Psoas muscle (tissue), 8 donors: ENCODE measurements around the gene POLR3E. TPM values are rescaled to one million over a fixed set of nuclear protein-coding genes. Genes with fewer than 3 reads are reported as not detected.

Experiments
- ATAC-seq, 4 donors: fragments of 200-7000 bp; cut with Tn5 transposase; one replicate each; pipeline ENCODE4 v1.9.1; 2020; ENCODE audit warnings: moderate library complexity in 3 of 4, mild to moderate bottlenecking in 2 of 4
- DNase-seq, 2 donors: peaks; one replicate each; pipeline ENCODE4 v3.0.0-alpha.2; 2020
- H3K27ac ChIP-seq: fragments of 200-600 bp; one replicate; pipeline ENCODE4 v1.8.0; 2022
- H3K27me3 ChIP-seq, 3 donors: fragments of 200-600 bp in 1 of 3; one replicate each; pipeline versions ENCODE4 v1.6.1 to v1.8.0; 2013 to 2022; ENCODE audit warnings: low read length in 2 of 3, mild to moderate bottlenecking in 2 of 3, moderate library complexity in 1 of 3; ENCODE audit not compliant: insufficient read depth in 3 of 3
- H3K36me3 ChIP-seq, 2 donors: fragments of 200-600 bp in 1 of 2; one replicate each; pipeline versions ENCODE4 v1.6.1 to v1.8.0; 2013 to 2022; ENCODE audit warnings: low read depth in 1 of 2, mild to moderate bottlenecking in 1 of 2, moderate library complexity in 1 of 2; ENCODE audit not compliant: insufficient read depth in 1 of 2
- H3K4me1 ChIP-seq: fragments of 200-600 bp; one replicate; pipeline ENCODE4 v1.8.0; 2022
- H3K4me3 ChIP-seq: fragments of 200-600 bp; one replicate; pipeline ENCODE4 v1.8.0; 2022; ENCODE audit warnings: mild to moderate bottlenecking
- H3K9me3 ChIP-seq: fragments of 200-600 bp; one replicate; pipeline ENCODE4 v1.8.0; 2022
- CTCF ChIP-seq: fragments of 200-600 bp; IDR thresholded peaks from one replicate; pipeline ENCODE4 v1.8.0; 2022; ENCODE audit warnings: antibody characterized with exemption
- WGBS, 3 donors: extraction: QIAGEN DNeasy Blood & Tissue Kit; methylation state at CpG; one replicate each; pipeline versions ENCODE4 v1.1.6 to v1.1.7; 2013; 5-methylcytosine and 5-hydroxymethylcytosine counted together
- intact Hi-C, 2 donors: fragments of 100-400 bp; cut with DNase I; formaldehyde crosslinking; loops; one replicate each; pipeline versions ENCODE4 v1.11.0 to v1.14.2; 2022
- polyA plus RNA-seq, 3 donors: library from polyadenylated mRNA; stranded (reverse); fragments of 200-250 nt; gene quantifications; one replicate each; pipeline ENCODE4 v1.2.3, GENCODE V29; 2013
- total RNA-seq, 4 donors: library from RNA; stranded (reverse); fragmentation: NEBNext Ultra II Directional in 2 of 4; extraction: Animal tissue kit (Norgen Biotek cat#: 25700) in 2 of 4; gene quantifications; one replicate each; pipeline versions ENCODE4 v1.2.1 to v1.2.4, GENCODE V29; 2021 to 2023
- donor health status: healthy with polysubstance abuse.
- donor health status: DM: no; HTN: no; CAD: no; lungs with moderate emphysema.
- donor health status: Bipolar disorder and iron deficiency.
- donor health status: healthy.
- donor health status: DM: yes; HTN: yes; CAD: no.
- donor health status: DM: no; HTN: no; CAD: no.
- donor health status: DM: no; HTN: no; CAD: no.
- donor health status: DM: yes; HTN: yes; CAD: no.

POLR3E gene
- total and polyA plus RNA-seq, 7 donors: 45.6 to 119 (median 90.1) TPM

DNA sequence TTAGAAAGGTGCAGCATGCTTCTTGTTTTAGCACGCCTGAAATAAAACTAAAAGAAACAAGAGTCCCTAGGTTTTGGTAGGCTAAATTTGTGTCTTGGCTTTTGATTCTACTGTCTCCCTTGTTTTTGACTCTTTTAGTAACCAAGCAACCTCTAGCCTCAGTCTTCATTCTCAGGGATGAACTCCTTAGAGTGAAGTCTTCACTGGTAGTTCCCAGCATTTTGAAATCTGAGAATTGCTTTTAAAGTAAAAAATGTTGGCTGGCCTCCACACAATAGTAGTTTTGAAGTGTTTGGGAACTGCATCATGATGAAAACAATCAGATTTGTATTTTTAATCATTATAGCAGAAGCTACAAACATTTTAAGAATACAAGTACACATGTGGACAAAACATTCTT is 83.3 kb downstream of the POLR3E start:
- no peaks in the 10 kb centered on the region for H3K4me1 ChIP-seq
- H3K27me3 ChIP-seq: no peaks in the 10 kb centered on the region
- ATAC-seq: no peak
- no peak for DNase-seq
- no peaks in the 10 kb centered on the region for H3K36me3 ChIP-seq
- no peak overlapping the region for H3K27ac ChIP-seq
- no peak overlapping the region for H3K4me3 ChIP-seq
- no peaks in the 10 kb centered on the region for H3K9me3 ChIP-seq
- WGBS, 3 donors: 54 to 76% (median 70%) methylated on average over 1 of the region's 1 CpG
- no peak for TF ChIP-seq CTCF
- intact Hi-C loops: no loop called here

- Histone ChIP-seq H3K9me3 (no peaks in the 10 kb centered on the region), H3K27ac (no peak overlapping the region)
- intact Hi-C loops: no loop called here
Measured at GRCh38 chr16:22381392-22381791, 84.2 kb downstream of the POLR3E start.

GRCh38 chr16:22383827-22384226 is 86.6 kb downstream of the POLR3E start:
- Histone ChIP-seq H3K9me3 (no peaks in the 10 kb centered on the region), H3K4me1 (peaks cover 6% of the 10 kb centered on the region)
- intact Hi-C loops: no loop called here

More at GRCh38 chr16:22381392-22381791, 84.2 kb downstream of the POLR3E start:
- Histone ChIP-seq H3K4me1 (no peaks in the 10 kb centered on the region), H3K27me3 (no peaks in the 10 kb centered on the region), H3K36me3 (no peaks in the 10 kb centered on the region), H3K4me3 (no peak overlapping the region)
- ATAC-seq: no peak
- TF ChIP-seq CTCF: no peak
- no peak for DNase-seq

More at GRCh38 chr16:22383827-22384226, 86.6 kb downstream of the POLR3E start:
- ATAC-seq: no peak
- WGBS, 3 donors: 97 to 98% (median 97%) methylated on average over 3 of the region's 3 CpGs
- no peak for DNase-seq
- Histone ChIP-seq H3K27me3 (no peaks in the 10 kb centered on the region), H3K27ac (no peak overlapping the region), H3K4me3 (no peak overlapping the region), H3K36me3 (no peaks in the 10 kb centered on the region)
- TF ChIP-seq CTCF: no peak

Other genes with a start within 250 kb of the POLR3E start
- gene VWA3A, start 204.9 kb upstream of the POLR3E start, total RNA-seq: under 1 TPM in 1 of 4 donors, not detected in 3; 0.15 TPM
- under 1 TPM in 2 of 3 donors, not detected in 1; 0.03 to 0.12 TPM for gene VWA3A, start 204.9 kb upstream of the POLR3E start, polyA plus RNA-seq
- under 1 TPM in 1 of 4 donors, not detected in 3; 0.08 TPM for gene SDR42E2, start 134.9 kb upstream of the POLR3E start, total RNA-seq
- under 1 TPM in 1 of 3 donors, not detected in 2; 0.01 TPM for gene SDR42E2, start 134.9 kb upstream of the POLR3E start, polyA plus RNA-seq
- gene EEF2K, start 91.1 kb upstream of the POLR3E start, total RNA-seq: 10 to 100 TPM; 29.4 to 47.0 (median 34.3) TPM
- gene EEF2K, start 91.1 kb upstream of the POLR3E start, polyA plus RNA-seq: 10 to 100 TPM; 13.0 to 14.5 (median 13.2) TPM
- 10 to 100 TPM in 1 of 4 donors, 1 to 10 TPM in 3; 4.0 to 11.9 (median 4.5) TPM for gene CDR2, start 77.2 kb downstream of the POLR3E start, total RNA-seq
- gene CDR2, start 77.2 kb downstream of the POLR3E start, polyA plus RNA-seq: 1 to 10 TPM; 2.2 to 5.3 (median 4.5) TPM
- 100 to 1,000 TPM in 1 of 4 donors, 10 to 100 TPM in 3; 59.7 to 107 (median 84.0) TPM for gene NPIPB5, start 213.5 kb downstream of the POLR3E start, total RNA-seq
- gene NPIPB5, start 213.5 kb downstream of the POLR3E start, polyA plus RNA-seq: 10 to 100 TPM; 29.2 to 51.5 (median 31.0) TPM